GM19397 (cell line): ENCODE measurements around the gene FAM185A.
"Not testable (repeated sequence)": the region's sequence is repeated elsewhere in the genome, so short reads cannot be mapped to it uniquely, and the experiment has no call there.

ENCODE experiments used
- ATAC-seq: cut with Tn5 transposase; IDR thresholded peaks from one replicate; pipeline ENCODE4 v1.9.1; 2021; ENCODE audit warnings: mild to moderate bottlenecking, moderate library complexity; ENCODE audit not compliant: unreplicated experiment

Gene FAM185A

DNA sequence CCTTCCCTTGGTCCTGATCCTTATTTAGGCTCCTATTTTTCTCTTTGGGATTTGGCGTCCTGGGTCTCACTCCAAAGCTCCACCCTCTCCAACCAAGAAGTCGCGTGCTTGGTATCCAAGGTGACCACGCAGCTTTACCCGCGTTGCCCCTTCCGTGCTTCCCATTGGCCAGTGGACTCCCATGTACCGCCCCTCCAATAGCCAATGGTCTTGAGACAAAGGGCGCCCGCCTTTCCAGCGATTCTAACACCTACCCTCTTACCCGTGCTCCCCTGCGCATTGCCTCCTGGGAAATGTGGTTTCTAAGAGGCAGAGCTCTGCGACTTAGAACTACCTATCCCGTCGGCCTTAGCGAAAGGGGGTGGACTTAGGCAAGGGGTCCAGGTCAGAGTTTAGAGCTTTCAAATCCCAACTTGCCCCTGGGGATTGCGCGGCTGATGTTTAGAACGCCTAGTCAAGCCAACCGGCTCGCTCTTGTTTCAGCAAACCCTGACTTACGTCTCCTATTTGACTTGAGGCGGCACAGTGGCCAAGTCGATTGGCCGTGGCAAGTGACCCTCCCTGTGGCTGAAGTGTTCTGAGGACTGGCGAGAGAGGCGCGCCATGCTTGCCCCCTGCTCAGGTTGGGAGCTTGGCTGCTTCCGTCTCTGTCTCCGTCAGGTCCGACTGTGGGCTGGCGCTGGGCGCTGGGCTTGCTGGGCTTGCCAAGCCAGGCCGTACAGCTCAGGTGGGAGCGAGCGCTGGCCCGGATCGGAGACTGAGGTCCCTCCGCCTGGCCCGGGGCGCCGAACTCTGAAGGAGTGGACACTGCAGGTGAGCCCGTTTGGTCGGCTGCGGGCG is at the start of gene FAM185A:
FAM185A (plus strand) TSS at position 395 of the 840 bp plus-strand sequence; CDS start at position 604, 209 bp downstream.
- peak; percentile 99 for ATAC-seq

DNA sequence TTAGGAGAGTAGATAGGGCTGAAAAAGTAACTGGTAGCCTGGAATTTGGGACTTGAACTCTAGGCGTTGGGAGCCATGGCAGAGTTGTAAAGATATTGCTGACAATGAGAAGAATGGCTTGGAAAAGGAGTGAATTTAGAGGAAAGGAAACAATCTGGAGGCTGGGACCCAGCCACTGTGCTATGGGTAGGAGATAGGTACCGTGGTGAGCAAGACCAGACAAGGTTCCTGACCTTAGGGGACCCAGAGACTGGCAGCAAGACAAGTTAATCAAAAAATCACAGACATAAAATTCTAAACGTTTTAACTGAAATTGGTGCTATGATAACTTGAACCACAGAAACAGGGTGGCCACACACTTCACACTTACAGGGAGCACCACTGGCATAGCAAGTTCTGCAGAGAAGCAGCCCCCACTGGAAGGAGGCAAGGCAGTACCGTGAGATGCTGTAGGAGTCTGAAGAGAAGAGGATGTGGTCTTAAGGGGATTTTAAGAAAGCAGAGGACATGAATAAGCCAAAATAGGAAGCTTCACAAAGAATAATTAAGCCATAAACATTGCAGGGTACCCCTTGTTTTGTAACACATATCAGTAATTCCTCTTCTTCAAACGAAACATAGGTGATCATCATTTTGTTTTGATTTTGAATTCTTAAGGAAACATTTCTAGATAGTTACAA is 35.6 kb upstream of the FAM185A start:
- ATAC-seq = peak; percentile 68

DNA sequence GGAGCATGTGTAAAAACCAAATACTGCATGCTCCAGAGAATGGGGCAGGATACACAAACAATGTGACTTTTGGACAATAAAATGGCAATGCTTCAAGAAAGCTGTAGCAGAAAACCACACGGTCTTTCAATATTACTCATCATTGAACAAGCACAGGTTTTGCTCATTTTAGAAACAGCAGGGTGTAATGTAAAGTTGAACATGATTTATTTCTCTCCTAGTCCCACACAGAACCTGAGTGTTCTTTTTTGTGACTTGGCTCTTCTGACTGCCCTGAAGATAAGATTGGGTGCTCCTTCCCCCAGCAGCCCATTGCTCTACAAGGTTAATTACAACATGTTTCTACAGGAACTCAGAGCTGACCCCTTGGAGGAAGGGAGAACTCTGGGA is 35.1 kb upstream of the FAM185A start:
- ATAC-seq = peak; percentile 69

DNA sequence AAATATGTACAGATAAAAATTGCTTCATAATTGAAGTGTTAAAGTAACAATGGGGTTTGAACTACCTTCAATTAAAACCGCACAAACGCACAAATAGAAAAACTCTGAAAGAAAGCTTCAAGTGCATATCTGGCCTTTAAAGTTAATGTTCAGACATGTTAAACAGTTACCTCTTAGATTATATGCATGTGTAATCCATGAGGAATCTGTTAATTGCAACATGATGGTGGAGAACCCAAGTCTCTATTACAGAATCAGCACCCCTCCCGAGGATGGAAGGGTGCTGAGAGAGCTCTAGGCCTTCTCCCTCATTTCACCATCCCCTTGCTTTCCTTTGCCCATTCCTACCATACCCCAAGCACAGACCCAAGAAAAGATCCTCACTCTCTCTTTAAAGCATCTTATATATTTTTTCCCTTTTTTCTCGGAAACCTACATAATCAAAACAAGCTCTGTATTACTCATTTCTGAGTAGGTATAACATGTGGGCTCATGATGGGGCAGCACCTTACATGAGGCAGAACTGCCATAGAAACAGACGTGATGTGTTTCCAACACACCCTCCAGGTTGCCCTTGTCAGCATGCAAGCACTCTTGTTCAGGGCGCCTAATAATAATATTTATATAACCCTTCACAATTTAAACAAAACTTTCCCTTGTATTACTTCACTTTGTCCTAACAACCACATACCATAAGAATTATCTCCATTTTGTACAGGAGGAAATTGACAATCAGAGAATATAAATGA is 33.9 kb upstream of the FAM185A start:
- ATAC-seq = not testable (repeated sequence)

DNA sequence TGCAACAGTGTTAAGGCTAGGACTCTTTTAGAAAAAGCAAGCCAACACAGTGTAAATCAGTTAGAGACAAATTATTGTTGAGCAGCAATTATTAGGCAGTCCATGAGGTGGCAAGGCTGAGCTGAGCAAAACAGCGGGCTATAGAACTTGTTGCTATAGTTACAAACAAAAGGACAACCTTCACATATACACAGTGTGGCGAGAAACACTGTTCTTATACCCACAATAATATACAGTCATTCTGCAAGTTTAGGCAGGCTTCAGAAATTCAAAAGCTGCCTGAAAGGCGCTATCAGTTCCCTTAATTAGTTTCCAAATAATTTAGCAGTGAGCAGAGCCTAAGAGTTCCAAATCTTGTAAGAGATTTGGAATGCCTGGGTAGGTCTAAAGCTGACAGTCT is 33.1 kb upstream of the FAM185A start:
- peak; percentile 54 for ATAC-seq

DNA sequence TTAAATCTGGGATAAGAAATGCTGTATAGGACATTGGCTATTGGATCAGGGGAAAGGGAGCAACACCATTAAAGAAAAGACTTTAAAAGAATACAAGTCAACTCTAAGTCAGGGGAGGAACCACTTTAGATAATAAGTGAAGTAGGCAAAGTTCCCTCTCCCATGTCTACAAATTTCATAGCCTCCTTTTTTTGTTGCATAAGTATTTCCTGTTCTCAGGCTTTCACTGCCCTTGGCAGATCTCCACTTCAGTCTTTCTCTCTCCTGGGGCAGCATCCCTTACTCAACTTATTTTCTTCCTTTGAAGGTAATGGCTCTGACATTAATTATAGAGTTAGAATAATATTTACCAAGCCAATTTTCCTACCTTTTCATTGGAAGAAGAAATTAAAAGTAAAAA is 30.3 kb upstream of the FAM185A start:
- ATAC-seq = not testable (repeated sequence)

DNA sequence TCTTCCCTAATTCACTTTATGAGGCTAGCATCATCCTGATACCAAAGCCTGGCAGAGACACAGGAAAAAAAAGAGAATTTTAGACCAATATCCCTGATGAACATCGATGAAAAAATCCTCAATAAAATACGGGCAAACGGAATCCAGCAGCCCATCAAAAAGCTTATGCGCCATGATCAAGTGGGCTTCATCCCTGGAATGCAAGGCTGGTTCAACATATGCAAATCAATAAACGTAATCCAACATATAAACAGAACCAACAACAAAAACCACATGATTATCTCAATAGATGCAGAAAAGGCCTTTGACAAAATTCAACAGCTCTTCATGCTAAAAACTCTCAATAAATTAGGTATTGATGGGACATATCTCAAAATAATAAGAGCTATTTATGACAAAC is 22.6 kb upstream of the FAM185A start:
- not testable (repeated sequence) for ATAC-seq

DNA sequence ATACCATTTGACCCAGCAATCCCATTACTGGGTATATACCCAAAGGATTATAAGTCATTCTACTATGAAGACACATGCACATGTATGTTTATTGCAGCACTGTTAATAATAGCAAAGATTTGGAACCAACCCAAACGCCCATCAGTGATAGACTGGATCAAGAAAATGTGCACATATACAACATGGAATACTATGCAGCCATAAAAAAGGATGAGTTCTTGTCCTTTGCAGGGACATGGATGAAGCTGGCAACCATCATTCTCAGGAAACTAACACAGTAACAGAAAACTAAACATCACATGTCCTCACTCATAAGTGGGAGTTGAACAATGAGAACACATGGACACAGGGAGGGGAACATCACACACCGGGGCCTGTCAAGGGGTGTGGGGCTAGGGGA is 19.1 kb upstream of the FAM185A start:
- ATAC-seq = not testable (repeated sequence)

DNA sequence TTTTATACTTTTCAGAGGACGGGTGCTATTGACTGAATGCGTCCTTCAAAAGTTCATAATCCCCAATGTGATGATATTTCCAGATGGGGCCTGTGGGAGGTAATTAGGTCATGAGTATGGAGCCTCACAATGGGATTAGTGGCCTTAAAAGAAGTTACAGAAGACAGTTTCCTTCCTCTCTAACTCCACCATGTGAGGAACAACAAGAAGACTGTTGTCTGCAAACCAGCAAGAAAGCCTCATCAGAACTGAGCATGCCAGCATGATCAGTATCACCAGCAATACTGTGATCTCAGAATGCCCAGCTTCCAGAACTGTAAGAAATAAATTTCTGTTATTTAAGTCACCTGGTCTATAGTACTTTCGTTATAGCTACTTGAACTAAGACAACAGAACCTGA is 18.4 kb upstream of the FAM185A start:
- ATAC-seq = not testable (repeated sequence)

DNA sequence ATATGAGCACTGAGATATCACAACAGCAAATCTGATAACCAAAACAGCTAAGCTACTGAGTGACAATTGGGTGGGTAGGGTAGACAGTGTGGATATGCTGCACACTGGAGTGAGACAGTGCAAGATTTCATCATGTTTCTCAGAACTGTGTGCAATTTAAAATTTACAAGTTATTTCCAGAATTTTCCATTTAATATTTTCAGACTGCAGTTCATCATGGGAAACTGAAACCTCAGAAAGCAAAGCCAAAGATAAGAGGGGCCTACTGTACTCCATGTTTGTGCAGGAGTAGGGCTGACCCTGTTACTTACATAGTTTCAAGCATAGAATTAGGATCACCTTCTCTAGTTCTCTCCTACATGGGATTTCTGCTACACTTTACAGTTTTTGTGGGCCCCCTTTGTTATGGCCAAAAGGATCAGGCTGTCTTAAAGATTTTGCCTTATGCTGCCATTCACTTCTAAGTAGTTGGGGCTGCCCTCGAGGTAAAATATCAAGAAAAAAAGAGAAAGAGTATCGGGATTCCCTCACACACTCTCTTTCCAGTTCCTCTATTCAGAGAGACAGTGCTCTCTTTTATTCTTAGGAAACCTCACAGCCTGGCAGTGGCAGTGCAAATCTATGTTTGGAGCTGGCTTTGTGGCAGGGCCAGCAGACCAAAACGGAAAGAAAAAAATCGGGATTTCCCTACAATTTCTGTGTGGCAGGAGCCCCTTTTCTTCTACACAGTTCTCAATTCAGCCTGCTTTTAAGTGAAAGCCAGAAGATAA is 6.6 kb upstream of the FAM185A start:
- not testable (repeated sequence) for ATAC-seq

DNA sequence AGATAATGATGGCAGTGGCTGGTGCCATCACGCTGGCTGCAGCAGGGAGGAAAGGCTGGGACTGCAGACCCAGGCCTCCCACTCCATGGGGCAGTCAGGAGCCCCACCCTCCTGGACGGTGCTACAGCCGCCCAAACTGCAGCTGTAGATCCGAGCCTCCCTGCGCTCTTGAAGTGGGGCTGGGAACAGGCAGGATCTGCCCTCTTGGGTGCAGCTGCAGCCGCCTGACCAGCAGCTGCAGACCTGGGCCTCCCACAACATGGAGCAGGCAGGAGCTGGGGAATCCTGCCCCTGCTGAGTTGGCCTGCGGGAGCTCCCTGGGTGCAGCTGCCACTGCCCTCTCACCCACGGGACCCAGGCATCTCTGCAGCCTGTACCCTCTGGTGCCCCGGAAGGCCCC is 4.9 kb upstream of the FAM185A start:
- not testable (repeated sequence) for ATAC-seq

DNA sequence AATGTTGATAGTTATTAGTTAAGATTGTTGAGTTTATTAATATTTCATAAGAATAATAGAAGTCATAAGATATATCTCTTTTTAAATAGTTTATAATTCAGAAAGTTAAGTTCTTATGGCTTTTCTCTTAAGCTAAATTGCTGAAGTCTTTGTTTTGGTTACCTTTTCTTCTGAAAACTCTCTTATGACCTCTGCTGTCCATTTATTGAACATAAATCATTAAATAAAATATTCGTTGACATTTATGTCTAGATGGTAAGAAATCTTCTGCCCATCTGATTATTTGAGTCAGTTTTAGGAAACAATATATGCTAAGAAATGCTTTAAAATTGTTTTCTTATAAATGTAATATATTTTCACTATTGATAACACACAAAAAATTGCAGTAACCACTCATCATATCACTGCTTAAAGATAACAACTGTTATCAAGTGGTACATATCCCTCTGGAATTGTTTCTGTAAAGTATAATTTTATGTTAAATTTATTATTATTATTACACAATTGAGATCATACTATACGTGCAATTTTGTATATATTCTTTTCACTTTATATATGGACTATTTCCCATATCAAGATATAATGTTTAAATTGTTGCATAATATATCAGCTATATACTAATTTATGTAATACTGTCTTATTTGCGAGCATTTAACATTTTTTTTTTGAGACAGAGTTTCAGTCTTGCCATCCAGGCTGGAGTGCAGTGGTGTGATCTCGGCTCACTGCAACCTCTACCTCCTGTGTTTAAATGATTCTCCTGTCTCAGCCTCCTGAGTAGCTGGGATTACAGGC is 3.1 kb upstream of the FAM185A start:
- ATAC-seq = not testable (repeated sequence)

DNA sequence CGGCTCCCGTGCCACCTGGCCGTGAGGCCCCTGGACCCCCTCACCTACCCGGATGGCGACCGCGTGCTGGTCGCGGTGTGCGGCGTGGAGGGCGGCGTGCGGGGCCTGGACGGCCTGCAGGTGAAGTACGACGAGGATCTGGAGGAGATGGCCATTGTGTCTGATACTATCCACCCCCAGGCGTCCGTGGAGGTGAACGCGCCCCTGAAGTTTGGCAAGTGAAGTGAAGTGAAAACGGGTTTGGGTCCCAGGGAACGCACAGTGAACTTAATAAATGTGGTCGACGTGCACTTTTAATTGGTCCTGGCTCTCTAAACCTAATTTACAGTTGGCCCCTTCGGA is 617 bp downstream of the FAM185A start:
- ATAC-seq = not testable (repeated sequence)

DNA sequence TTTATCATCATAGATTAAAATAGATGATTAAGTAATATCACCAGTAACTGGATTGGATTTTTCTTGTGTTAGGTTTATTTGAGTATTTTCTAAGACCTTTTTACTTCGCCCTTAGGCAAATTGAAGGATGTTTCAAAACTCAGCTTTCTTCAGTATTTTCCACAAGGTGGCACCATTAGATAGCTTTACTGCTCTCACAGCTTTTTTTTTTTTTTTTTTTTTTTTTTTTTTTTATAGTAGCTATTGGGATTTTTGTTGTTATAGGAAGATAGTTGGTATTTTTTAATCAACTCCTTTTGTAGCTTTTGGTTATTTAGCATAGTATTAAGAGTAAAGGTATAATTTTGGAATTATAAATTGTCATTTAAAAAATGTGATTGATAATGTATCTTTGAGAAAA is 9.4 kb downstream of the FAM185A start:
- ATAC-seq = not testable (repeated sequence)

DNA sequence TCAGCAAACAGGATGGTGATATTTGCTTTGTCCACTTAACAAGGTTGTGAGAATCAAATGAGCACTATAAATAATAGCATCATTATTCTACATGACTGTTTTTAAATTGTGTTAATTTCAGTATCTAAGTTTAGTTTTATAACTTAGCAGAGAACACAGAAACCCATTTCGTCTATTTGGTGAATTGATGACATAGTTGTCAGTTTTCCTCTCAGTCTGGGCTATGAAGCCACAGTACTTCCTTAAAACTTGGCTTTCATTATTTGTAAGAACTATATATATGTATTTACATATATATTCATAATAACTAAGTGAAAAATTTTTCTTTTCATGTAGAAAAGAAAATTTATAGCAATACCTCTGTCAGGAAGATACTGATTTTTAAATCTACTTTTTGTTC is 11.1 kb downstream of the FAM185A start:
- not testable (repeated sequence) for ATAC-seq

DNA sequence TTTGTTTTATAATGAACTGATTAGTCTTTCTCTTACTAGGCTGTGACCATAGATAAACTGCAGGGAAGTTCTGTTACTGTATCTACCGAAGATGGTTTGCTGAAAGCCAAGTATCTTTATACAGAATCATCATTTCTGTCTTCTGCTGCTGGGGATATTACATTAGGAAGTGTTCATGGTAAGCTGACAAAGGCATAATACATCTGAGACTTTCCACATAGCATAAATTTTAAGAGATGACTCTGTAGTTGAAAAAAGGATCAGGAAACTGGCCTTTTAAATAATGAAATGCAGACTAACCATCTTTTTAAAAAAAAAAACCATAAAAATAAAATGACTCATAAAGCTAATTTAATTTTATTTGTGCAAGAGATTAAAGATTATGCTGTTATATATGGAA is 12.4 kb downstream of the FAM185A start:
- ATAC-seq = not testable (repeated sequence)

DNA sequence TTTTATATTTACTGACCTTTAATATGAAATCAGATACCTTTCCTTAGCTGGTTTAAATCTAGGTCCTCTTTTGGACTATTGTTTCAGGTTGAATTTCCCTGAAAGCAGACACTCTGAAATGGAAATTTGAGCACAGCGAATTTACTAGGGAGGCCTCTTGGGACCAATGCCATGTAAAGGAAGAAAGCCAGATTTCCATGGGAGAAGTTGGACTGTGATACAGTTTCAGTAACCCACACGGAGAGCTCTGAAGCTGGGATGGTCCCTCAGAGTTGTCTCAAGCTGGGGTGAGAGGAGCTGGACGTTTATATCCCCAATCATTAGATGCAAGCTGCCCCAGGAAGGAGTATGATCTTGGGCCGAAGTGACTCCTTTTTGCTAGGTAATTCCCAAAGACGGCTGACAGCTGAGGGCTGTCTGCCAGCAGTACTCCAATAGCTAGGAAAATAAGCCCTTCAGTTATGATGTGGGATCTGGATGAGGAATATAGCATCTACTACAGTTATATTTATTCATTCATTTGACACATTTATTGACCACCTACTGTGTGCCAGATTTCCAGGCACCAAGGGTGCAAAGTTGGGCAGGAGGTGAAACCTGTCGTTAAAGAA is 14.6 kb downstream of the FAM185A start:
- ATAC-seq = not testable (repeated sequence)

DNA sequence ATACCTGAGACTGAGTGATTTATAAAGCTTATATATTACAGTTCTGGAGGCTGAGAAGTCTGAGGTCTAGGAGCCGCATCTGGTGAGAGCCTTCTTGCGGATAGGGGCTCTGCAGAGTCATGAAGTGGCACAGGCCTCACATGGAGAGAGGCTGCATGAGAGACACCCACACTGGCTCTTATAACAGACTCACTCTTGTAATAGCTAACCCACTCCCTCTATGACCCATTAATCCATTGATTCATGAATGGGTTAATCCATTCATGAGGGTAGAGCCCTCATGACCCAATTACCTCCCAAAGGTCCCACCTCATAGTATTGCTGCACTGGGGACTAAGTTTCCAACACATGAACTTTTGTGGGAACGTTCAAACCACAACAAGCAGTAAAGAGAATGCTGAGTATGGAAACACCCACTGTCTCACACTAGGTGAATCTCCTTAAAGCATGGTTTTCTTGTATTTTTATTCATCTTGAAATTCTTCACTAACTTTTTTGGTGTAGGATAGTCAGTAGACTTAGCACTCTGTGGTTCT is 20.9 kb downstream of the FAM185A start:
- not testable (repeated sequence) for ATAC-seq

DNA sequence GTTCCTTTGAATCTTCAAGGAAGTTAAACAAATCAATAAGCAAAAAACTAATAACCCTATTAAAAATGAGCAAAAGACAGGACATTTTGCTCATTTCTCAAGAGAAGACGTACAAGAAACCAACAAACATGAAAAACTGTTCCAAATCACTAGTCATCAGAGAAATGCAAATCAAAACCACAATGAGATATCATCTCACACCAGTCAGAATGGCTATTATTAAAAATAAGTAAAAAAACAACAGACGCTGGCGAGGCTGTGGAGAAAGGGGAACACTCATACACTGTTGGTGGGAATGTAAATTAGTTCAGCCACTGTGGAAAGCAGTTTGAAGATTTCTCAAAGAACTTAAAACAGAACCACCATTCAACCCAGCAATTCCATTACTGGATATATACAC is 21.7 kb downstream of the FAM185A start:
- ATAC-seq = peak; percentile 74
